VCaP (cell line): ENCODE measurements around the gene ZNF710.
"Not testable (repeated sequence)": the region's sequence is repeated elsewhere in the genome, so short reads cannot be mapped to it uniquely, and the experiment has no call there.

ENCODE experiments used
- H3K27ac ChIP-seq: fragments of 450-650 bp; 2 replicates; pipeline ENCODE4 v1.5.1; 2017
- CTCF ChIP-seq: fragments of 450-650 bp; conservative IDR thresholded peaks from 2 replicates; pipeline ENCODE4 v1.5.1; 2017; ENCODE audit warnings: mild to moderate bottlenecking, moderate library complexity

The ZNF710 gene

GRCh38 chr15:89967881-89968280 is 33.2 kb upstream of the ZNF710 start:
- no peak for TF ChIP-seq CTCF
- peak overlapping the region; percentile 87; the same call in 1 of the 2 replicates for H3K27ac ChIP-seq

GRCh38 chr15:89971592-89971997 is 29.5 kb upstream of the ZNF710 start:
- H3K27ac ChIP-seq: peak overlapping the region; percentile 87
- TF ChIP-seq CTCF: peak; percentile 78

GRCh38 chr15:89972085-89972484 is 29.0 kb upstream of the ZNF710 start:
- H3K27ac ChIP-seq: peak overlapping the region; percentile 87
- no peak for TF ChIP-seq CTCF

- TF ChIP-seq CTCF: no peak
- H3K27ac ChIP-seq: no peak overlapping the region
Measured at GRCh38 chr15:89975482-89976245, 25.5 kb upstream of the ZNF710 start.

GRCh38 chr15:89976246-89976600 is 24.9 kb upstream of the ZNF710 start:
- no peak overlapping the region for H3K27ac ChIP-seq
- TF ChIP-seq CTCF: no peak

GRCh38 chr15:89977836-89978235 is 23.3 kb upstream of the ZNF710 start:
- H3K27ac ChIP-seq: not testable (repeated sequence)

GRCh38 chr15:89978914-89979313 is 22.2 kb upstream of the ZNF710 start:
- no peak overlapping the region for H3K27ac ChIP-seq
- TF ChIP-seq CTCF: no peak

GRCh38 chr15:89980896-89981295 is 20.2 kb upstream of the ZNF710 start:
- no peak for TF ChIP-seq CTCF
- no peak overlapping the region for H3K27ac ChIP-seq
